Testis (tissue), 3 donors: ENCODE results near the gene SGPL1. TPM values are rescaled to one million over a fixed set of nuclear protein-coding genes. Genes with fewer than 3 reads are reported as not detected.

ENCODE experiments used
- DNase-seq: peaks from one replicate; pipeline ENCODE4 v3.0.0-alpha.2; 2019
- H3K27ac ChIP-seq, 2 donors: fragments of 200-600 bp; sonication (generic); one replicate each; pipeline ENCODE4 v1.5.1; 2019
- H3K27me3 ChIP-seq: fragments of 200-600 bp; sonication (generic); one replicate; pipeline ENCODE4 v1.5.1; 2019
- H3K36me3 ChIP-seq: fragments of 200-600 bp; sonication (generic); one replicate; pipeline ENCODE4 v1.5.1; 2017; ENCODE audit warnings: low read depth; ENCODE audit errors: missing control alignments
- H3K4me1 ChIP-seq: fragments of 200-600 bp; sonication (generic); one replicate; pipeline ENCODE4 v1.5.1; 2019
- H3K4me3 ChIP-seq, 2 donors: fragments of 200-600 bp; sonication (generic); one replicate each; pipeline ENCODE4 v1.5.1; 2017 to 2019
- H3K9me3 ChIP-seq: fragments of 200-600 bp; sonication (generic); one replicate; pipeline ENCODE4 v1.5.1; 2017
- CTCF ChIP-seq, 3 experiments: fragments of 450-650 bp in 2 of 3; fragments of 200-600 bp in 1 of 3; sonication (generic) in 1 of 3; IDR thresholded peaks; one replicate each; pipeline ENCODE4 v1.5.1; 2016 to 2019; ENCODE audit warnings: antibody characterized with exemption in 3 of 3, mild to moderate bottlenecking in 2 of 3, moderate library complexity in 1 of 3
- POLR2A ChIP-seq: fragments of 450-650 bp; IDR thresholded peaks from one replicate; pipeline ENCODE4 v1.6.1; 2017; ENCODE audit warnings: antibody characterized with exemption, mild to moderate bottlenecking, moderate library complexity
- WGBS, 2 donors: methylation state at CpG; one replicate each; pipeline ENCODE4 v1.1.5; 2018; 5-methylcytosine and 5-hydroxymethylcytosine counted together
- intact Hi-C: fragments of 100-400 bp; cut with DNase I; formaldehyde crosslinking; loops from one replicate; pipeline ENCODE4 v1.15.1; 2023; ENCODE audit warnings: low total_unique reads
- polyA plus RNA-seq: library from polyadenylated mRNA; stranded (reverse); fragments of 350-450 nt; fragmentation: Illumina TruSeq; extraction: RNeasy Lipid Tissue Mini Kit (QIAGEN cat#74804); gene quantifications from one replicate; pipeline ENCODE4 v1.2.3, GENCODE V29; 2014; ENCODE audit warnings: low read depth, low replicate concordance; ENCODE audit not compliant: insufficient read depth
- total RNA-seq, 2 donors: library from RNA; depleted of rRNA; stranded (reverse); fragments of >200 nt; gene quantifications; one replicate each; pipeline ENCODE4 v1.2.3, GENCODE V29; 2016

Gene SGPL1
- total and polyA plus RNA-seq, 3 donors from 2014 or later = 38.5 to 70.1 (median 64.2) TPM

GRCh38 chr10:70791386-70792039 is 24.2 kb upstream of the SGPL1 start:
- TF ChIP-seq POLR2A (no peak), CTCF (IDR thresholded peaks at IDR 0.05) (no peak)
- Histone ChIP-seq H3K27me3 (no peaks in the 10 kb centered on the region), H3K4me1 (no peaks in the 10 kb centered on the region), H3K4me3 (no peak overlapping the region), H3K9me3 (no peaks in the 10 kb centered on the region), H3K27ac (no peak overlapping the region), H3K36me3 (no peaks in the 10 kb centered on the region)
- intact Hi-C loops = no loop called here
- WGBS, 2 donors = 85 to 93% methylated on average over 5 of the region's 5 CpGs
- DNase-seq = no peak

DNA sequence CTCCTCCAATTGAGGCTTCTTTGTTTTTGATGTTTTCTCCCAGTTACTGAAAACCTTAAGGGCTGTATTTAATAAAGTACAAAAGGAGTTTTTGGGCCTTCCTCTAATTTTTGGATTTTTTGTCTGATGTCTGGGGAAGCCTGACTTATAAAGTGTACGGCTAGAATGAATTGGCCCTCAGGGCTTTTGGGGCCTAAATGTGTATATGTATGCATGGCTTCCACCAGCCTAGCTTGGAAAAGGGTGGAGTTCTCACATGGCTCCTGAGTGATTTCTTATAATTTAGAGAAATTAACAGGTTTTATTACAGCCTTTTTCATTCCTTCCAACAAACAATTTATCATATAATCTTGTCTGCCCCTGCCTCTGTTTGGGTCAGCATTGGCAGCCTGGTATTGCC is 20.1 kb upstream of the SGPL1 start:
- H3K9me3 ChIP-seq = no peaks in the 10 kb centered on the region
- no peak for TF ChIP-seq POLR2A
- no peak for TF ChIP-seq CTCF (IDR thresholded peaks at IDR 0.05)
- no peaks in the 10 kb centered on the region for H3K27me3 ChIP-seq
- H3K27ac ChIP-seq = no peak overlapping the region
- no peak overlapping the region for H3K4me3 ChIP-seq
- H3K36me3 ChIP-seq = no peaks in the 10 kb centered on the region
- intact Hi-C loops = no loop called here
- H3K4me1 ChIP-seq = no peaks in the 10 kb centered on the region
- no peak for DNase-seq
- 91 to 94% methylated on average over 1 of the region's 1 CpG for WGBS, 2 donors

DNA sequence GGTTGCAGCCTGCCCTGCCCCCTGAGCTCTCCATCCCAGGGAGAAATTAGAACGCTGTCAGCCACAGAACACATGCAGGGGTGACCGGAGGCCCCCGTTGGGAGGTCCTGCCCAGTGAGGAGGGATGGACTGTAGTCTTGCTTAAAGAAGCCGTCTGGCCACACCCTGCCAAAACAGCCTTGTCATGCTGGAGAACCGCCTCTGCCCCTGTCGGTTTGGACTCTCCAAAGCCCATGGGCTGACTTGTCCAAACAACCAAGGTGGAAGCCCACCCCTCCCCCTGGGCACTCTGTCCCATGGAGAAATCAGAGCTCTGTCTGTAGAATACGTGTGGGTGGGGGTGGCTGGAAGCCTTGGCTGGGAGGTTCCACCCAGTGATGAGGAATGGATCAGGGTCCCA is 17.9 kb upstream of the SGPL1 start:
- Histone ChIP-seq H3K27ac (no peak overlapping the region), H3K4me1 (no peaks in the 10 kb centered on the region), H3K27me3 (no peaks in the 10 kb centered on the region), H3K36me3 (no peaks in the 10 kb centered on the region), H3K4me3 (no peak overlapping the region), H3K9me3 (no peaks in the 10 kb centered on the region)
- 77 to 83% methylated on average over 1 to 7 of the region's 7 CpGs for WGBS, 2 donors
- intact Hi-C loops = no loop called here
- DNase-seq = no peak
- TF ChIP-seq CTCF (IDR thresholded peaks at IDR 0.05) (no peak), POLR2A (no peak)

- no peak overlapping the region for H3K27ac ChIP-seq
- no peaks in the 10 kb centered on the region for H3K27me3 ChIP-seq
- TF ChIP-seq CTCF (IDR thresholded peaks at IDR 0.05) = no peak
- no peak for TF ChIP-seq POLR2A
- 56 to 76% methylated on average over 5 of the region's 5 CpGs for WGBS, 2 donors
- no peaks in the 10 kb centered on the region for H3K4me1 ChIP-seq
- no peak for DNase-seq
- H3K9me3 ChIP-seq = no peaks in the 10 kb centered on the region
- H3K4me3 ChIP-seq = no peak overlapping the region
- H3K36me3 ChIP-seq = no peaks in the 10 kb centered on the region
- intact Hi-C loops = no loop called here
Measured at GRCh38 chr10:70799124-70799523, 16.6 kb upstream of the SGPL1 start.

DNA sequence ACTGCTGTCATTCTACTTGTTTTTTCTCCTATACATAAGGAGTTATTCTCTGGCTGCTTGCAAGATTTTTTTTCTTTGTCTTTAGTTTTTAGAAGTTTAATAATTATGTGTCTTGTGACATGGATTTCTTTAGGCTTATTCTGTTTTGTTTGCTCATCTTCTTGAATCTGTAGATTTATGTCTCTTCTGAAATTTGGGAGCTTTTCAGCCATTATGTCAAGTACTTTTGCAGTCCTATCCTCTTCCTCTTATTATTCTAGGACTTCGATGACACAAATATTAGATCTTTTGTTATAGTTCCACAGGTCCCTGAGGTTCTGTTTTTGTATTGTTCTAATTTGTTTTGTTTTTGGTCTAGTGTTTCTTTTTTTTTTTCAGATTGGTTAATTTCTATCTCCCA is 13.9 kb upstream of the SGPL1 start:
- intact Hi-C loops = no loop called here
- 97 to 100% methylated on average over 1 of the region's 1 CpG for WGBS, 2 donors

More for the DNA sequence above, 13.9 kb upstream of the SGPL1 start:
- no peak for DNase-seq
- Histone ChIP-seq H3K27ac (no peak overlapping the region), H3K36me3 (no peaks in the 10 kb centered on the region), H3K4me1 (no peaks in the 10 kb centered on the region), H3K27me3 (no peaks in the 10 kb centered on the region), H3K9me3 (no peaks in the 10 kb centered on the region), H3K4me3 (no peak overlapping the region)
- TF ChIP-seq CTCF (IDR thresholded peaks at IDR 0.05) (no peak), POLR2A (no peak)
